ENCODE results near the gene KRT81.

The KRT81 gene

GRCh38 chr12:52291267-52291935 is at the start of gene KRT81:
TSS of gene KRT81 (minus strand) at chr12:52291534. CDS start at chr12:52291465, 69 bp downstream.
- Histone ChIP-seq H3K4me1 (ENCODE audit: control insufficient read depth in 2 of 2, insufficient read depth in 2 of 2, low read length in 2 of 2) (no peaks in the 10 kb centered on the region), H3K4me3 (ENCODE audit: low read length in 2 of 2) (no peak within 1 kb of the TSS), H3K9me3 (ENCODE audit: control insufficient read depth in 2 of 2, low read length in 2 of 2) (no peaks in the 10 kb centered on the region), H3K27ac (ENCODE audit: low read depth in 2 of 2, low read length in 2 of 2) (no peak within 1 kb of the TSS), H3K36me3 (ENCODE audit: control insufficient read depth in 2 of 2, insufficient read depth in 2 of 2, low read length in 2 of 2) (no peaks in the 10 kb centered on the region), H3K27me3 (ENCODE audit: control insufficient read depth in 2 of 2, insufficient read depth in 2 of 2, low read length in 2 of 2) (peaks cover 3 to 5% of the 10 kb centered on the region in 2 donors), H3K9ac (ENCODE audit: low read depth in 1 of 2, low read length in 2 of 2) (no peak within 1 kb of the TSS)

GRCh38 chr12:52338241-52338960 is 47.1 kb upstream of the KRT81 start:
- no peak overlapping the region for H3K4me3 ChIP-seq (ENCODE audit: low read length in 2 of 2)
- H3K4me1 ChIP-seq (ENCODE audit: control insufficient read depth in 2 of 2, insufficient read depth in 2 of 2, low read length in 2 of 2), result peaks cover 0 to 3% of the 10 kb centered on the region in 2 donors
- no peaks in the 10 kb centered on the region for H3K9me3 ChIP-seq (ENCODE audit: control insufficient read depth in 2 of 2, low read length in 2 of 2)
- H3K9ac ChIP-seq (ENCODE audit: low read depth in 1 of 2, low read length in 2 of 2), result no peak overlapping the region
- H3K36me3 ChIP-seq (ENCODE audit: control insufficient read depth in 2 of 2, insufficient read depth in 2 of 2, low read length in 2 of 2), result no peaks in the 10 kb centered on the region
- no peak overlapping the region for H3K27ac ChIP-seq (ENCODE audit: low read depth in 2 of 2, low read length in 2 of 2)
- peaks cover 2 to 4% of the 10 kb centered on the region in 2 donors for H3K27me3 ChIP-seq (ENCODE audit: control insufficient read depth in 2 of 2, insufficient read depth in 2 of 2, low read length in 2 of 2)

- Histone ChIP-seq H3K9ac (ENCODE audit: low read depth in 1 of 2, low read length in 2 of 2) (no peak overlapping the region), H3K27me3 (ENCODE audit: control insufficient read depth in 2 of 2, insufficient read depth in 2 of 2, low read length in 2 of 2) (peaks cover 2 to 4% of the 10 kb centered on the region in 2 donors), H3K36me3 (ENCODE audit: control insufficient read depth in 2 of 2, insufficient read depth in 2 of 2, low read length in 2 of 2) (no peaks in the 10 kb centered on the region), H3K4me3 (ENCODE audit: low read length in 2 of 2) (no peak overlapping the region), H3K27ac (ENCODE audit: low read depth in 2 of 2, low read length in 2 of 2) (no peak overlapping the region), H3K9me3 (ENCODE audit: control insufficient read depth in 2 of 2, low read length in 2 of 2) (no peaks in the 10 kb centered on the region), H3K4me1 (ENCODE audit: control insufficient read depth in 2 of 2, insufficient read depth in 2 of 2, low read length in 2 of 2) (peaks cover 0 to 3% of the 10 kb centered on the region in 2 donors)
Measured at GRCh38 chr12:52337054-52337453, 45.7 kb upstream of the KRT81 start.

- H3K4me3 ChIP-seq (ENCODE audit: low read length in 2 of 2), result no peak overlapping the region
- H3K27me3 ChIP-seq (ENCODE audit: control insufficient read depth in 2 of 2, insufficient read depth in 2 of 2, low read length in 2 of 2), result peaks cover 2 to 4% of the 10 kb centered on the region in 2 donors
- no peak overlapping the region for H3K27ac ChIP-seq (ENCODE audit: low read depth in 2 of 2, low read length in 2 of 2)
- H3K4me1 ChIP-seq (ENCODE audit: control insufficient read depth in 2 of 2, insufficient read depth in 2 of 2, low read length in 2 of 2), result peaks cover 0 to 3% of the 10 kb centered on the region in 2 donors
- H3K9ac ChIP-seq (ENCODE audit: low read depth in 1 of 2, low read length in 2 of 2), result no peak overlapping the region
- H3K36me3 ChIP-seq (ENCODE audit: control insufficient read depth in 2 of 2, insufficient read depth in 2 of 2, low read length in 2 of 2), result no peaks in the 10 kb centered on the region
- H3K9me3 ChIP-seq (ENCODE audit: control insufficient read depth in 2 of 2, low read length in 2 of 2), result no peaks in the 10 kb centered on the region
Measured at GRCh38 chr12:52336641-52337040, 45.3 kb upstream of the KRT81 start.

GRCh38 chr12:52335598-52336262 is 44.4 kb upstream of the KRT81 start:
- Histone ChIP-seq H3K27ac (ENCODE audit: low read depth in 2 of 2, low read length in 2 of 2) (no peak overlapping the region), H3K4me1 (ENCODE audit: control insufficient read depth in 2 of 2, insufficient read depth in 2 of 2, low read length in 2 of 2) (peaks cover 0 to 3% of the 10 kb centered on the region in 2 donors), H3K9ac (ENCODE audit: low read depth in 1 of 2, low read length in 2 of 2) (no peak overlapping the region), H3K27me3 (ENCODE audit: control insufficient read depth in 2 of 2, insufficient read depth in 2 of 2, low read length in 2 of 2) (peaks cover 2 to 4% of the 10 kb centered on the region in 2 donors), H3K36me3 (ENCODE audit: control insufficient read depth in 2 of 2, insufficient read depth in 2 of 2, low read length in 2 of 2) (no peaks in the 10 kb centered on the region), H3K4me3 (ENCODE audit: low read length in 2 of 2) (no peak overlapping the region), H3K9me3 (ENCODE audit: control insufficient read depth in 2 of 2, low read length in 2 of 2) (no peaks in the 10 kb centered on the region)

GRCh38 chr12:52334185-52334584 is 42.9 kb upstream of the KRT81 start:
- H3K4me3 ChIP-seq (ENCODE audit: low read length in 2 of 2), result no peak overlapping the region
- no peaks in the 10 kb centered on the region for H3K9me3 ChIP-seq (ENCODE audit: control insufficient read depth in 2 of 2, low read length in 2 of 2)
- H3K36me3 ChIP-seq (ENCODE audit: control insufficient read depth in 2 of 2, insufficient read depth in 2 of 2, low read length in 2 of 2), result no peaks in the 10 kb centered on the region
- H3K27me3 ChIP-seq (ENCODE audit: control insufficient read depth in 2 of 2, insufficient read depth in 2 of 2, low read length in 2 of 2), result peaks cover 2 to 4% of the 10 kb centered on the region in 2 donors
- no peak overlapping the region for H3K9ac ChIP-seq (ENCODE audit: low read depth in 1 of 2, low read length in 2 of 2)
- peaks cover 0 to 3% of the 10 kb centered on the region in 2 donors for H3K4me1 ChIP-seq (ENCODE audit: control insufficient read depth in 2 of 2, insufficient read depth in 2 of 2, low read length in 2 of 2)
- no peak overlapping the region for H3K27ac ChIP-seq (ENCODE audit: low read depth in 2 of 2, low read length in 2 of 2)

GRCh38 chr12:52333321-52333720 is 42.0 kb upstream of the KRT81 start:
- Histone ChIP-seq H3K4me3 (ENCODE audit: low read length in 2 of 2) (no peak overlapping the region), H3K27me3 (ENCODE audit: control insufficient read depth in 2 of 2, insufficient read depth in 2 of 2, low read length in 2 of 2) (peaks cover 0 to 6% of the 10 kb centered on the region in 2 donors), H3K27ac (ENCODE audit: low read depth in 2 of 2, low read length in 2 of 2) (no peak overlapping the region), H3K36me3 (ENCODE audit: control insufficient read depth in 2 of 2, insufficient read depth in 2 of 2, low read length in 2 of 2) (no peaks in the 10 kb centered on the region), H3K4me1 (ENCODE audit: control insufficient read depth in 2 of 2, insufficient read depth in 2 of 2, low read length in 2 of 2) (peaks cover 0 to 3% of the 10 kb centered on the region in 2 donors), H3K9me3 (ENCODE audit: control insufficient read depth in 2 of 2, low read length in 2 of 2) (no peaks in the 10 kb centered on the region), H3K9ac (ENCODE audit: low read depth in 1 of 2, low read length in 2 of 2) (no peak overlapping the region)

- Histone ChIP-seq H3K27me3 (ENCODE audit: control insufficient read depth in 2 of 2, insufficient read depth in 2 of 2, low read length in 2 of 2) (peaks cover 0 to 7% of the 10 kb centered on the region in 2 donors), H3K9me3 (ENCODE audit: control insufficient read depth in 2 of 2, low read length in 2 of 2) (no peaks in the 10 kb centered on the region), H3K9ac (ENCODE audit: low read depth in 1 of 2, low read length in 2 of 2) (no peak overlapping the region), H3K27ac (ENCODE audit: low read depth in 2 of 2, low read length in 2 of 2) (no peak overlapping the region), H3K4me3 (ENCODE audit: low read length in 2 of 2) (no peak overlapping the region), H3K4me1 (ENCODE audit: control insufficient read depth in 2 of 2, insufficient read depth in 2 of 2, low read length in 2 of 2) (peaks cover 0 to 3% of the 10 kb centered on the region in 2 donors), H3K36me3 (ENCODE audit: control insufficient read depth in 2 of 2, insufficient read depth in 2 of 2, low read length in 2 of 2) (no peaks in the 10 kb centered on the region)
Measured at GRCh38 chr12:52332381-52332780, 41.0 kb upstream of the KRT81 start.

- H3K36me3 ChIP-seq (ENCODE audit: control insufficient read depth in 2 of 2, insufficient read depth in 2 of 2, low read length in 2 of 2), result no peaks in the 10 kb centered on the region
- H3K27ac ChIP-seq (ENCODE audit: low read depth in 2 of 2, low read length in 2 of 2), result no peak overlapping the region
- H3K27me3 ChIP-seq (ENCODE audit: control insufficient read depth in 2 of 2, insufficient read depth in 2 of 2, low read length in 2 of 2), result peaks cover 0 to 7% of the 10 kb centered on the region in 2 donors
- H3K9me3 ChIP-seq (ENCODE audit: control insufficient read depth in 2 of 2, low read length in 2 of 2), result no peaks in the 10 kb centered on the region
- H3K4me3 ChIP-seq (ENCODE audit: low read length in 2 of 2), result no peak overlapping the region
- no peak overlapping the region for H3K9ac ChIP-seq (ENCODE audit: low read depth in 1 of 2, low read length in 2 of 2)
- H3K4me1 ChIP-seq (ENCODE audit: control insufficient read depth in 2 of 2, insufficient read depth in 2 of 2, low read length in 2 of 2), result peaks cover 0 to 3% of the 10 kb centered on the region in 2 donors
Measured at GRCh38 chr12:52331833-52332232, 40.5 kb upstream of the KRT81 start.

GRCh38 chr12:52331039-52331438 is 39.7 kb upstream of the KRT81 start:
- H3K27ac ChIP-seq (ENCODE audit: low read depth in 2 of 2, low read length in 2 of 2), result no peak overlapping the region

More at GRCh38 chr12:52331039-52331438, 39.7 kb upstream of the KRT81 start:
- Histone ChIP-seq H3K4me1 (ENCODE audit: control insufficient read depth in 2 of 2, insufficient read depth in 2 of 2, low read length in 2 of 2) (peaks cover 0 to 3% of the 10 kb centered on the region in 2 donors), H3K27me3 (ENCODE audit: control insufficient read depth in 2 of 2, insufficient read depth in 2 of 2, low read length in 2 of 2) (peaks cover 0 to 7% of the 10 kb centered on the region in 2 donors), H3K4me3 (ENCODE audit: low read length in 2 of 2) (no peak overlapping the region), H3K9me3 (ENCODE audit: control insufficient read depth in 2 of 2, low read length in 2 of 2) (no peaks in the 10 kb centered on the region), H3K9ac (ENCODE audit: low read depth in 1 of 2, low read length in 2 of 2) (no peak overlapping the region), H3K36me3 (ENCODE audit: control insufficient read depth in 2 of 2, insufficient read depth in 2 of 2, low read length in 2 of 2) (no peaks in the 10 kb centered on the region)
